22Rv1 (cell line): Measurements from ENCODE around the gene KIF6.

Source experiments
- H3K27ac ChIP-seq: fragments of 450-650 bp; 2 replicates; pipeline ENCODE4 v1.5.1; 2017
- ZFX ChIP-seq: fragments of 450-650 bp; IDR thresholded peaks from 2 replicates; pipeline ENCODE4 v1.6.1; 2017; ENCODE audit warnings: antibody characterized with exemption, borderline replicate concordance
- TF ChIP-seq, protein P1 (sequence below): fragments of 450-650 bp; IDR thresholded peaks from 2 replicates; pipeline ENCODE4 v1.5.1; 2017; ENCODE audit warnings: mild to moderate bottlenecking

Gene KIF6

DNA sequence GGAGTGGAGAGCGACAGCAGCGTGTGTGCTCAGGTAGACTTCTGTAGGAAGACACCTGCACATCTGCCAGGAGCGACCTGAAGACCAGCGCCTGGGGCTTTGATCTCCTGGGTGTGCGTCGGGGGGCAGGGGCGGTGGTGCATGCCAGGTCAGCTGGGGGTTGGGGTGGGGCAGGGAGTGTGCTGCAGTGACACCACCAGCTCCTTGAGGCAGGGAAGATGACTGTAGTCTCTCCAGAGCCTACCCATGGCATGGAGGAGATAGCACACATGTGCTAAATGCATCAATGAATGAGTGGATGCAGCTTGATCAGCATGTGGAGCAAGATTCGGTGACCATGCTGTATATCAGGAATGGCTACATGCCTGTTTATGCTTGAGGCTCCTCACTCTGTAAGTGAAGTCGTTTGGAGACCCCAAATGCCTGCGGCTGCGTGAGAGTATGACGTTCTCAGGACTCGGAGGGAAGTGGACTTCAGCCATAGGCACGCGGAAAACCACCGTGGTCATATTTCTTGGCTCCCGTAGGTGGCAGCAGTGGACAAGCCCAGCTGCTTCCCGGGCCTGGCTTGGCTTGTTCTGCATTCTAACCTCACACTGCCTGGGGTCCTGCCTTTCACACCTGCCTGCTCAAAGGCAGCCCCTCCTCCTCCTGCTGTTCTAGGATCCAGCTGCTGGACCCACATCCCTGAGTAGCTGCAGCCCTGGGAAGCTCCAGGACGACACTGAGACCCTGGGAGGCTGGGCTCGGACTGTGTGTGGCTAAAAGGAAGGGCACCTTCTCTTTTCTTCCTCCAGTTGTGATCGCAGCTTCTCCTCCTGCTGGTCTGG, 363.3 kb downstream of the KIF6 start:
- no peak overlapping the region for H3K27ac ChIP-seq
- TF ChIP-seq, protein P1, sequence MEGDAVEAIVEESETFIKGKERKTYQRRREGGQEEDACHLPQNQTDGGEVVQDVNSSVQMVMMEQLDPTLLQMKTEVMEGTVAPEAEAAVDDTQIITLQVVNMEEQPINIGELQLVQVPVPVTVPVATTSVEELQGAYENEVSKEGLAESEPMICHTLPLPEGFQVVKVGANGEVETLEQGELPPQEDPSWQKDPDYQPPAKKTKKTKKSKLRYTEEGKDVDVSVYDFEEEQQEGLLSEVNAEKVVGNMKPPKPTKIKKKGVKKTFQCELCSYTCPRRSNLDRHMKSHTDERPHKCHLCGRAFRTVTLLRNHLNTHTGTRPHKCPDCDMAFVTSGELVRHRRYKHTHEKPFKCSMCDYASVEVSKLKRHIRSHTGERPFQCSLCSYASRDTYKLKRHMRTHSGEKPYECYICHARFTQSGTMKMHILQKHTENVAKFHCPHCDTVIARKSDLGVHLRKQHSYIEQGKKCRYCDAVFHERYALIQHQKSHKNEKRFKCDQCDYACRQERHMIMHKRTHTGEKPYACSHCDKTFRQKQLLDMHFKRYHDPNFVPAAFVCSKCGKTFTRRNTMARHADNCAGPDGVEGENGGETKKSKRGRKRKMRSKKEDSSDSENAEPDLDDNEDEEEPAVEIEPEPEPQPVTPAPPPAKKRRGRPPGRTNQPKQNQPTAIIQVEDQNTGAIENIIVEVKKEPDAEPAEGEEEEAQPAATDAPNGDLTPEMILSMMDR, result peak; percentile 90
- TF ChIP-seq ZFX, result no peak

DNA sequence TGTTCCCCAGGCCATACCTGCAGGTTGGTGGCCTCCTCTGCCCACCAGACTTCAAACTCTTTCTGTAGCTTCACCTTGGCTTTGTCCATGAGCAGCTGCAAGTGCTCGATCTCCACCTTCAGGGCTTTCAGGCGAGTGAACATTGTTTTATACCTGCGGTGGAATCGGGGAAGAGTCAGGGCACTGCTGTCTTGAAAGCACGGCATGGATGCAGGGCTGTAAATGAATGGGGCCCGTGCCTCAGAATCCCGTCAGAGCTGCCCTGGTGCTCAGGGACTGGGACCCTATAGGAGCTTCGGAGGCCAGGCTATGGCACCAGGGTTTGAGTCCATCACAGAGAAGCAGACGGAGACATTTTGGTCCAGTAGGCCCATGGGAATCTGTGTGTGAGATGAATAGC, 364.8 kb downstream of the KIF6 start:
- no peak overlapping the region for H3K27ac ChIP-seq
- no peak for TF ChIP-seq ZFX
- TF ChIP-seq, protein P1, result no peak

DNA sequence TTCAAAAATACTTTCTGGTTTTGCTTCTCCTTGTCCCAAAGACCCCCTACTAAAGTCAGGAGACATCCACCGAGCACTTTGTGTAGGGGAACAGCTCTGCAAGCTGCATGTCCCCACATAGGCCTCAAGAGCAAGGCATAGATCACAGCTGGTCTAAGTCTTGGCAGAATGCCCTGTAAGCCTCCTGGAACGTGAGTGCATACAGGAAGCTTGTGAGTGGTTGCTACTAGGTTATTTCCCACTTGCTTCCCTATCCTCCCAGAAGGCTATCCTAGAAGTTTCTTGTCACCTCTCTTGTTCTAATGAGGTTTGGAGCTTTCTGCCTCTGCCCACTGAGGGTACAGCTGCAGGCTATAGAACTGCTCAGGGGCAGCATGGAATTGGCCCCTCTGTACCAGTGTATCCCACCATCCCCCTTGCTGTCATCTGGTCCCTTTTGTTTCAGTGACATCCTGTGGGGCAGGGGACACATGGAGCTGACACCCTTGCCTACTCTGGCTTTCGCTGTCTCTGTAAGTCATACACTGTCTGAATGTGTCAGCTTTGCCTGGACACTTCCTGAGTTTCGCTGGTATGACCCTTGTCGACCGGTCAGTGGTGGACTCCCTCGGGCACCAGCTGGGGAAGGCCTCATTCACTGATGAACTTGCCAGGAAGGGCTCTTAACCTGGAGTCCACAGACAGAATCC, 367.1 kb downstream of the KIF6 start:
- no peak overlapping the region for H3K27ac ChIP-seq
- TF ChIP-seq ZFX, result no peak
- TF ChIP-seq, protein P1, result no peak

DNA sequence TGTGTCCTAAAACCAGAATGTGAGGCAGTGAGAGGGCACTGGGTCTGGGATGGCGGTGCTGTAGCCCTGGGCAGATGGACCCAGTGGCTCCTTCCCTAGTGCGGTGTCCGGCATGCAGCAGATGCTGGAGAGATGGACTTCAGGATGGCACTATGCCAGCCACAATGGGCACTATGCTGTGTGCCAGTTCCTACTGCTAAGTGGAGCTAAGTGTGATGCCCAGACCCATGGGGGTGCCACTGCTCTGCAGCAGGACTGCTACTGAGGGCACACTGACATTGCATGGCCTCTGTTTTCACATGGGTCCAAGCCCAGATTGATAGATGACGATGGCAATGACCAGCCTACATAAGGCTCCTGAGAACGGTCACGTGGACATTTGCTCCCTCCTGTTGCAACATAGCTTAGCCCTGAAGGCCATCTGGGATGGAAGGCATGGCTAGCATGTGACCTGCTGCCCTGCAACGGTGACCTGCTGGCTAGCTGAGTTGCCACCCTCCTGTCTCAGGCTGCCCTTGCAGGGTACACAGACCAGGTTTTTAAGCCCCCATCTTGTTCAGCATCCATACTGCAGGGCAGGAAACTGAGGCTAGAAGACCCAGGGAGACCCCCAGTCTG, 371.4 kb downstream of the KIF6 start:
- no peak overlapping the region for H3K27ac ChIP-seq
- TF ChIP-seq ZFX, result no peak
- TF ChIP-seq, protein P1, result no peak

DNA sequence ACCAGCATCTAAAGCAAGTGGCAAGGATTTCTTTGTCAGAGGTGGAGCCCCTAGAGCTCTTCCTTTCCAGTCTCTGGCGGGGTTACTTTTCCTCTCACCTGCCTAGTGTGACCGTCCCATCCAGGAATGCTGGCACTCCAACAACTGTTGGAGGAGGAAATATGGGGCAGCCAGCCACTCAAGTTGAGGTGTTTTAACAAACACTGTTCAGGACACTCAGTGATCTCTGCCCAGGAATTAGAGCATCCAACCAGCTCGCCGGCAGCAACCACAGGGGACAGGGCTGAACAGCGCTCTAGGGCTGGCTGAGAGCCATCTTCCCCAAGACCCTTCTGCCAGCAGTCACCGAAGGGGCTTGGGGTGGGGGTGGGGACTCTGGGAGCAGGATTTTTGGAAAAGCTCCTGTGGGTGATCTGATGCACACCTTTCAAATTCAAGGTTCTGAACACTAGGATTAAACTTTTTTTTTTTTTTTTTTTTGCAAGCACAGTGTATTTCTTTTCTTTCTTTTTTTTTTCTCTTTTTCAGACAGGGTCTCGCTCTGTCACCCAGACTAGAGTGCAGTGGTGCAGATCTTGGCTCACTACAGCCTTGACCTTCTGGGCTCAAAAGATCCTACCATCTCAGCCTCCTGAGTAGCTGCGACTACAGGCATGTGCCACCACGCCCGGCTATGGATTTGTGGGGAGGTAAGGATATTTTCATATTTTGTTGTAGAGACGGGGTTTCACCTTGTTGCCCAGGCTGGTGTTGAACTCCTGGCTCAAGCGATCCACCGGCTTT, 374.3 kb downstream of the KIF6 start:
- TF ChIP-seq, protein P1, result no peak
- TF ChIP-seq ZFX, result no peak
- H3K27ac ChIP-seq, result no peak overlapping the region

DNA sequence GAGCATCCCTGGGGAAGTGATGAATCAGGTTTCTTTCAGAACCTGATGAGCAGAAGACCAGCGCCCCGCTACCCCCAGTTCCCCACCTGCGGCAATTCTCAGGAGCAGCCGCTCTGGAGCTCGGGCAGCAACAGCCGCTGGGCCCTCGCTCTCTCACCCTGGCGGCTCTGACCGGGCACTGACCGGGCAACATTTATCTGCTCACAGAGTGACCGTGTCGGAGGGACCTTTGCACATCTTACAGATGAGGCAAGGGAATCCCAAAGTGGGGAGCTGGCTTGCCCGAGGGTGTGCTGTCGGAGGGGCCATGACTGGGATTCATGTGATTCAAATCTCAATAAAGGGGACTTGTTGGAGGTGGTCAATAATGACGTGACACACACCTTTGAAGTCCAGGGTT, 376.5 kb downstream of the KIF6 start:
- H3K27ac ChIP-seq, result no peak overlapping the region
- TF ChIP-seq ZFX, result no peak

DNA sequence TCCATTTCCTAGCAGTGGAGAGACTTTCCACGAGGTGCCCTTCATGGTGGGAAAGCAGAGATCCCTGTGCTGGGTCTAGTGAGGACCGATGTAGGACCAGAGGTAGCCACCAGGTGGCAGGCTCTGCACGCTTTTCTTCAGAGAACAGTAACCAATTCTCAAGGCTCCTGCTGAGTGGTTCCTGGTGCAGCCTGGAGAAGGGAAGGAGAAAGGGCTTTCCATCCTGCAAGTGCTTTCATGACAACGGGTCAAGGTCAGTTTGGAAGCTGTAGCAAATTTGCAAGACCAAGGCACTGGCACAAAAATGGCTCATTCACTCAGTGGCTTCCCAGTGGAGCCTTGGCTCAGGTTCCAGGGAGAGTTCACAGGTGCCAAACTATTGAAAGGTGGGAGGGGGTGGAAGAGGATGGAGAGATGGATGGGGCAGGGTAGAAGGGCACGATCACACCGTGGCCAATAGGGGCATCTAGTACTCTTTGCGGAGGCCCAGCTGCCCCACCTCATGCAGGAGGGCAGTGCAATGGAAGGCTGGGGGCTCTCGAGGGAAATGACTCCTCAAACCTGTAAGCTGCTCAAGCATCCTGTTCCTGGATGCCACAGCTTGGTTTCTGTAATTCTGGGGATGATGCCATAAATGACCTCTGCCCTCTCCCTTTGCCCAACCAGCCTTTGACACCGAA, 377.2 kb downstream of the KIF6 start:
- TF ChIP-seq, protein P1, result peak; percentile 92
- TF ChIP-seq ZFX, result no peak
- H3K27ac ChIP-seq, result no peak overlapping the region
